Stimulated activated CD4-positive, alpha-beta T cell treated with anti-CD3 and anti-CD28 coated beads, Interleukin-15, amount 100 ng/mL, for 1 hour (primary cell): ENCODE results near the gene TMEM200A.

ENCODE experiments used
- DNase-seq, 2 donors: peaks; one replicate each; pipeline ENCODE4 v3.0.0-alpha.2; 2020; ENCODE audit warnings: low read depth in 1 of 2, low spot score in 1 of 2

Gene TMEM200A

DNA sequence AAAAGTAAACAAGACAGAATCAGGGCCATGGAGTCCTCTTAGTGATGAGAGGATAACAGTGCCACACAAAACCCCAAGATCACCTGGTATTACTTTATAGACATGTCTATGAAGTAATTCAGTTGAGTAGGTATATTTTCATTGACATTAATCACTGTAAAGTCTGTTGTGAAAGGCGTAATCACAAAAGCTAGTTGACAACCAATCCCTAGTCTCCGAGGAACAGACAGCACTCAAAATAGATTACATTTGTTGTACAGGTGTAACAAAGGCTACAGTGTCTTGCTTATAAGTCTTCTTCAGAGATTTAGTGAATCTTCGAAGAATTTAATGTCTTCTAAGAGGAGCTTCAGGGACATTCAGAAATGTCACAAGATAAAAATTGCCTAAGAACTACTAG, 120.1 kb downstream of the TMEM200A start:
- DNase-seq, result no peak

DNA sequence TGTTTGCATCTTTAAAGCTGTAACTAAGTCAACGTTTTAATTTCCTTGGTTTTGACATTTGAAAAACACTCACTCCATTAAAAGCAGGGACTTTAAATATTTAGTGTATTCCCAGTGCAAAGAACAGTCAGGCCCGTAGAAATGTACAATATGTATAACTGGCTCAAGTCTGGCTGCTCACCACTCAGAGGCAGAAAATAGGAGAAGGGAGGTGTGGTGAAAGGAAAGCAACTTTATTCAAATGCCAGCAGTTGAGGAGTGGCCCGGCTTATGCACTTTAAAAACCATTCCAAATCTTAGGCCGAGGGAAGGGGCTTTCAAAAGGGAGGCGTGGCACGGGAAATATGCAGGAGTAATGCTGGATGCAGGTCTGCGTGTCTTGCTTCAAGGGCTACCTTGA, 120.6 kb downstream of the TMEM200A start:
- no peak for DNase-seq

DNA sequence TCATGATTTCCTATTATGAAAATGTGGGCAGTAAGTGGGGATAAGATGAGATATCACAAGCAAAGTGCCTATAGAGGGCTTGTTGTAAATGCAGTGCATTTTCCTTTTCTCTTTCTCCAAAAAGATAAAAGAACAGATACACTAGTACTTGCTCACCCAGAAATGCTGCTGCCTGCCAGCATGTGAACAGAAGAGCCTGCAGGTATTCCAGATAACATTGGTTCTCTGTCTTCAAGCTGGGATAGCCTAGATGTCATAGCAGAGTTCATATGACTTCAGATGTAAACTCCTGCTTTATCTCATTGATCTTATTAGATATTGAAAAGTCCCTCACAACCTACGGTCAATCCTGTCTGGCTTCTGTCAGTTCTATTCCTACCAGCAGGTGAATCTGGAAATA, 123.7 kb downstream of the TMEM200A start:
- no peak for DNase-seq
